ENCODE measurements around the gene ABCB7. TPM values are rescaled to one million over a fixed set of nuclear protein-coding genes. Genes with fewer than 3 reads are reported as not detected.
"Not testable (repeated sequence)": the region's sequence is repeated elsewhere in the genome, so short reads cannot be mapped to it uniquely, and the experiment has no call there.

ABCB7 gene
- total RNA-seq, 1 donor from 2014 or later: 47.9 TPM

DNA sequence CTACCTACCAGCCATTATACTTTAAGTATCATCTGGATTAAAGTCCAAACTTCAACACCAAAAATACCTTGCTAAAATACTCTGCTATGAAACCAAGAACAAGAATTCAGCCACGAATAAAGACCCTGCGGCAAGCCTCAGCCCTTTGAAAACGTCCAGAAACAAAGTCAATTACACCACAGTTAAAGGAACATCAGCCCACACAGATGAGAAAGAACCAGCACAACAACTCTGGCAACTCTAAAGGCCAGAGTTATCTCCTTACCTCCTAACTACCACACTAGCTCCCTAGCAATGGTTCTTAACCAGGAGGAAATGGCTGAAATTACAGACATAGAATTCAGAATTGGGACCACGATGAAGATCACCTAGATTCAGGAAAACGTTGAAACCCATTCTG, 23.4 kb downstream of the ABCB7 start:
- Mint-ChIP-seq H3K27ac (no peak overlapping the region), H3K27me3 (ENCODE audit: insufficient read depth, low read depth) (peaks cover 2% of the 10 kb centered on the region), H3K4me3 (no peak overlapping the region), H3K36me3 (peaks cover 7% of the 10 kb centered on the region), H3K4me1 (no peaks in the 10 kb centered on the region), H3K9me3 (peaks cover 39% of the 10 kb centered on the region)
- Histone ChIP-seq H3K27me3 (no peaks in the 10 kb centered on the region), H3K4me3 (no peak overlapping the region), H3K27ac (no peak overlapping the region), H3K9ac (no peak overlapping the region), H3K79me2 (ENCODE audit: low read depth) (peaks cover 87% of the 10 kb centered on the region), H3K4me1 (no peaks in the 10 kb centered on the region), H3F3A (ENCODE audit: low read depth) (no peaks in the 10 kb centered on the region), H4K20me1 (ENCODE audit: low read depth) (no peaks in the 10 kb centered on the region), H2AFZ (replicated peaks) (no peak overlapping the region), H3K36me3 (peaks cover 9% of the 10 kb centered on the region), H3K4me2 (no peak overlapping the region), H3K9me3 (ENCODE audit: low read depth) (peaks cover 4% of the 10 kb centered on the region)
- TF ChIP-seq EZH2phosphoT487 (IDR thresholded peaks at IDR 0.05) (no peak), EZH2 (IDR thresholded peaks at IDR 0.05) (no peak)
- TF ChIP-seq, protein P1, sequence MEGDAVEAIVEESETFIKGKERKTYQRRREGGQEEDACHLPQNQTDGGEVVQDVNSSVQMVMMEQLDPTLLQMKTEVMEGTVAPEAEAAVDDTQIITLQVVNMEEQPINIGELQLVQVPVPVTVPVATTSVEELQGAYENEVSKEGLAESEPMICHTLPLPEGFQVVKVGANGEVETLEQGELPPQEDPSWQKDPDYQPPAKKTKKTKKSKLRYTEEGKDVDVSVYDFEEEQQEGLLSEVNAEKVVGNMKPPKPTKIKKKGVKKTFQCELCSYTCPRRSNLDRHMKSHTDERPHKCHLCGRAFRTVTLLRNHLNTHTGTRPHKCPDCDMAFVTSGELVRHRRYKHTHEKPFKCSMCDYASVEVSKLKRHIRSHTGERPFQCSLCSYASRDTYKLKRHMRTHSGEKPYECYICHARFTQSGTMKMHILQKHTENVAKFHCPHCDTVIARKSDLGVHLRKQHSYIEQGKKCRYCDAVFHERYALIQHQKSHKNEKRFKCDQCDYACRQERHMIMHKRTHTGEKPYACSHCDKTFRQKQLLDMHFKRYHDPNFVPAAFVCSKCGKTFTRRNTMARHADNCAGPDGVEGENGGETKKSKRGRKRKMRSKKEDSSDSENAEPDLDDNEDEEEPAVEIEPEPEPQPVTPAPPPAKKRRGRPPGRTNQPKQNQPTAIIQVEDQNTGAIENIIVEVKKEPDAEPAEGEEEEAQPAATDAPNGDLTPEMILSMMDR (IDR thresholded peaks at IDR 0.05): no peak
- DNase-seq (ENCODE audit: low spot score): no peak

DNA sequence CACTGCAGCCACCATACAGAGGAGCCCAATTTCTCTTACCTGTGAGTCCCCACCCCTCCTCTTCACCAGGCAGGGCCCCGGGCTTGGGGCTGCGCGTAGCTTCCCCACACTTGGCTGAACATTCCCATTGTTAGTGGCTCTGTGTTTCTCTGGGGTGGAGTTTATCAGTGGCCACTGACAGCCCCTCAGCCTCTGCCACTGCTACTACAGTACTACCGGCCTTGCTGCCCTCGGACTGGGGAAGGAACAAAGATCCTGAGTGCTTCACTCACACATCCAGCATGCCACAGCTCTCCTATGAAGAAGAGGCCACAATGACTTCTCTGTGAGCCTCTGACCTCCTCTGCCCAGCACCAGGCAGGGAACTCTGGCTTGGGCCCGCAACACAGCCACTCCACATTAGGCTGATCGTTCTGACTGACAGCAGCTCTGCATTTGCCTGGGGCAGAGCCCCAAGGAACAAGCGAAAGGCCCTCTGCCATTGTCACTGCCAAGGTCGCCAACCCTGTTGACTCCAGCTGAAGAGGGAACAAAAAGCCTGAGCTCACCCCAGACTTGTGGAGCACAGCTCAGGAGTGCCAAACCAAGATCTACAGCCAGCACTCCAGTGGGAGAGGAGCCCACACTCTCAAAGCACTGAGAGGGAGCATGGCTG, 24.0 kb downstream of the ABCB7 start:
- TF ChIP-seq, protein P1 (IDR thresholded peaks at IDR 0.05): no peak
- TF ChIP-seq EZH2 (IDR thresholded peaks at IDR 0.05) (no peak), EZH2phosphoT487 (IDR thresholded peaks at IDR 0.05) (no peak)
- Mint-ChIP-seq H3K9me3 (peaks cover 42% of the 10 kb centered on the region), H3K36me3 (peaks cover 5% of the 10 kb centered on the region), H3K27ac (no peak overlapping the region), H3K4me3 (no peak overlapping the region), H3K27me3 (ENCODE audit: insufficient read depth, low read depth) (peaks cover 2% of the 10 kb centered on the region), H3K4me1 (no peaks in the 10 kb centered on the region)
- peaks cover 88% of the 10 kb centered on the region for H3K79me2 ChIP-seq (ENCODE audit: low read depth)
- peak; percentile 2 for DNase-seq (ENCODE audit: low spot score)
- H3K4me2 ChIP-seq: no peak overlapping the region
- H2AFZ ChIP-seq (replicated peaks): no peak overlapping the region
- H3K4me3 ChIP-seq: no peak overlapping the region
- no peaks in the 10 kb centered on the region for H3K4me1 ChIP-seq
- H3K27ac ChIP-seq: no peak overlapping the region
- H3K27me3 ChIP-seq: no peaks in the 10 kb centered on the region
- peaks cover 4% of the 10 kb centered on the region for H3K9me3 ChIP-seq (ENCODE audit: low read depth)
- no peaks in the 10 kb centered on the region for H4K20me1 ChIP-seq (ENCODE audit: low read depth)
- no peaks in the 10 kb centered on the region for H3F3A ChIP-seq (ENCODE audit: low read depth)
- peaks cover 9% of the 10 kb centered on the region for H3K36me3 ChIP-seq
- no peak overlapping the region for H3K9ac ChIP-seq

DNA sequence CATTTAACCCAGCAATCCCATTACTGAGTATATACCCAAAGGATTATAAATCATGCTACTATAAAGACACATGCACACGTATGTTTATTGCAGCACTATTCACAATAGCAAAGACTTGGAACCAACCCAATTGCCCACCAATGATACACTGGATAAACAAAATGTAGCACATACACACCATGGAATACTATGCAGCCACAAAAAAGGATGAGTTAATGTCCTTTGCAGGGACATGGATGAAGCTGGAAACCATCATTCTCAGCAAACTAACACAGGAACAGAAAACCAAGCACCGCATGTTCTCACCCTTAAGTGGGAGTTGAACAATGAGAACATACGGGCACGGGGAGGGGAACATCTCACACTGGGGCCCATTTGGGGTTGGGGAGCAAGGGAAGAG, 27.0 kb downstream of the ABCB7 start:
- H2AFZ ChIP-seq (replicated peaks); H3K4me2 ChIP-seq; H3K4me1 Mint-ChIP-seq; H3K27ac ChIP-seq; H3K9ac ChIP-seq; H3K4me3 Mint-ChIP-seq; H3K4me1 ChIP-seq; H3K4me3 ChIP-seq; H3K36me3 ChIP-seq; H3K27me3 Mint-ChIP-seq (ENCODE audit: insufficient read depth, low read depth); H3K36me3 Mint-ChIP-seq; H3F3A ChIP-seq (ENCODE audit: low read depth); H3K27ac Mint-ChIP-seq; H3K27me3 ChIP-seq; H3K9me3 ChIP-seq (ENCODE audit: low read depth); H4K20me1 ChIP-seq (ENCODE audit: low read depth); DNase-seq (ENCODE audit: low spot score): not testable (repeated sequence)
- H3K9me3 Mint-ChIP-seq: peaks cover 35% of the 10 kb centered on the region
- peaks cover 61% of the 10 kb centered on the region for H3K79me2 ChIP-seq (ENCODE audit: low read depth)

DNA sequence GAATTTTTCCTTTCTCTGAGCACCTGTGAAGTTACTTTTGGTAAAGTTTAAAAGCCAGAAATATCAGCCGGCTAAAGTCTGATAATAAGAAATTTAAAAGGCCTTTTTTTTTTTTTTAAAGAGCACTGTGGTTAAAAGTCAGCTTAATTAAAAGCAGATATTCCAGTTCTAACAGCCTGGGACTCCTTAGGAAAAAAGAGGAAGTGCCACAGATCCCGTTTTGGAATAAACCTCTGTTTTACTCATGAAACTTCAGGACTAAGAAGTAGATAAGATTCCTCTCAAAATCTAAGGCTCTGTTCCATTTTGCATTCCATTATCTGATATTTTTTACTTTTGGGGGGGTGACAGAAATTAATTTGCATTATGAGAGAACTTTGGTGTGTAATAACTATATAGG, 37.8 kb downstream of the ABCB7 start:
- Mint-ChIP-seq H3K27me3 (ENCODE audit: insufficient read depth, low read depth) (peaks cover 2% of the 10 kb centered on the region), H3K9me3 (peaks cover 8% of the 10 kb centered on the region), H3K4me3 (no peak overlapping the region), H3K27ac (no peak overlapping the region), H3K4me1 (no peaks in the 10 kb centered on the region), H3K36me3 (peaks cover 1% of the 10 kb centered on the region)
- Histone ChIP-seq H3K4me1 (no peaks in the 10 kb centered on the region), H3K4me3 (no peak overlapping the region), H3K36me3 (no peaks in the 10 kb centered on the region), H3K9ac (no peak overlapping the region), H3K27ac (no peak overlapping the region), H3F3A (ENCODE audit: low read depth) (no peaks in the 10 kb centered on the region), H3K9me3 (ENCODE audit: low read depth) (no peaks in the 10 kb centered on the region), H3K27me3 (no peaks in the 10 kb centered on the region), H3K4me2 (no peak overlapping the region), H2AFZ (replicated peaks) (no peak overlapping the region), H4K20me1 (ENCODE audit: low read depth) (no peaks in the 10 kb centered on the region), H3K79me2 (ENCODE audit: low read depth) (no peaks in the 10 kb centered on the region)
- TF ChIP-seq EZH2 (IDR thresholded peaks at IDR 0.05) (no peak), EZH2phosphoT487 (IDR thresholded peaks at IDR 0.05) (no peak)
- DNase-seq (ENCODE audit: low spot score): no peak
